Loucy (cell line): Measurements from ENCODE around the gene RPL22.

ENCODE experiments used
- H2AFZ ChIP-seq: fragments of 200-600 bp; sonication (generic); 2 replicates; pipeline ENCODE4 v1.6.0; 2016; ENCODE audit warnings: antibody characterized with exemption, mild to moderate bottlenecking, low read length, moderate library complexity
- H3F3A ChIP-seq: fragments of 200-600 bp; 2 replicates; pipeline ENCODE4 v1.6.0; 2016; ENCODE audit warnings: antibody characterized with exemption, low read depth, mild to moderate bottlenecking
- H3K27me3 ChIP-seq: fragments of 200-600 bp; sonication (generic); 2 replicates; pipeline ENCODE4 v1.6.1; 2014; ENCODE audit warnings: low read length, mild to moderate bottlenecking; ENCODE audit not compliant: insufficient read depth, poor library complexity, severe bottlenecking
- H3K36me3 ChIP-seq: fragments of 200-600 bp; sonication (generic); 2 replicates; pipeline ENCODE4 v1.6.1; 2016; ENCODE audit warnings: low read length; ENCODE audit not compliant: insufficient read depth
- H3K4me1 ChIP-seq: fragments of 200-600 bp; sonication (generic); 2 replicates; pipeline ENCODE4 v1.5.1; 2014; ENCODE audit warnings: low read length, mild to moderate bottlenecking; ENCODE audit not compliant: insufficient read depth, poor library complexity, severe bottlenecking
- H3K4me2 ChIP-seq: fragments of 200-600 bp; sonication (generic); 2 replicates; pipeline ENCODE4 v1.6.0; 2014; ENCODE audit warnings: antibody characterized with exemption, low read length, low read depth, mild to moderate bottlenecking; ENCODE audit not compliant: poor library complexity, severe bottlenecking
- H3K4me3 ChIP-seq: fragments of 200-600 bp; sonication (generic); 2 replicates; pipeline ENCODE4 v1.5.1; 2014; ENCODE audit warnings: low read length, mild to moderate bottlenecking, mixed read lengths; ENCODE audit not compliant: poor library complexity, severe bottlenecking
- H3K79me2 ChIP-seq: fragments of 200-600 bp; sonication (generic); 2 replicates; pipeline ENCODE4 v1.6.1; 2014; ENCODE audit warnings: low read length; ENCODE audit not compliant: insufficient read depth
- H3K9ac ChIP-seq: fragments of 200-600 bp; sonication (generic); 2 replicates; pipeline ENCODE4 v1.6.0; 2014; ENCODE audit warnings: mild to moderate bottlenecking, low read depth, low read length, moderate library complexity; ENCODE audit not compliant: poor library complexity, severe bottlenecking
- H3K9me2 ChIP-seq: fragments of 200-600 bp; sonication (generic); replicated peaks from 2 replicates; pipeline ENCODE4 v1.6.1; 2016; ENCODE audit warnings: low read depth, low read length, mixed read lengths
- H3K9me3 ChIP-seq: fragments of 200-600 bp; sonication (generic); 2 replicates; pipeline ENCODE4 v1.6.1; 2014; ENCODE audit warnings: mild to moderate bottlenecking, antibody characterized with exemption, low read length, low read depth; ENCODE audit not compliant: insufficient read depth
- H4K20me1 ChIP-seq: fragments of 200-600 bp; sonication (generic); 2 replicates; pipeline ENCODE4 v1.6.0; 2014; ENCODE audit warnings: antibody characterized with exemption, low read length, mild to moderate bottlenecking; ENCODE audit not compliant: insufficient read depth, poor library complexity, severe bottlenecking
- CTCF ChIP-seq: fragments of 200-600 bp; sonication (generic); conservative IDR thresholded peaks from 2 replicates; pipeline ENCODE4 v1.5.1; 2014; ENCODE audit warnings: mild to moderate bottlenecking, antibody characterized with exemption, low read length
- EZH2phosphoT487 ChIP-seq: fragments of 200-600 bp; IDR thresholded peaks from 2 replicates; pipeline ENCODE4 v1.6.1; 2018; ENCODE audit warnings: antibody characterized with exemption, mild to moderate bottlenecking, moderate library complexity, borderline replicate concordance

Gene RPL22

GRCh38 chr1:6239213-6239752 lies 39.9 kb upstream of the RPL22 start:
- Histone ChIP-seq H3K4me1 (peaks cover 7% of the 10 kb centered on the region), H3K4me3 (no peak overlapping the region), H3K27me3 (no peaks in the 10 kb centered on the region), H3K36me3 (no peaks in the 10 kb centered on the region), H2AFZ (no peak overlapping the region), H3K4me2 (no peak overlapping the region), H3K9me2 (no peaks in the 10 kb centered on the region), H4K20me1 (peaks cover 10% of the 10 kb centered on the region), H3K9ac (peak overlapping the region; percentile 13), H3F3A (no peaks in the 10 kb centered on the region), H3K9me3 (no peaks in the 10 kb centered on the region), H3K79me2 (peaks cover 14% of the 10 kb centered on the region)
- no peak for TF ChIP-seq CTCF
- TF ChIP-seq EZH2phosphoT487, result no peak

- Histone ChIP-seq H3K36me3 (peaks cover 6% of the 10 kb centered on the region; the same call in 1 of the 2 replicates), H3K27me3 (no peaks in the 10 kb centered on the region), H2AFZ (no peak overlapping the region), H4K20me1 (peaks cover 12% of the 10 kb centered on the region), H3K9ac (no peak overlapping the region), H3K4me1 (peaks cover 21% of the 10 kb centered on the region), H3K4me3 (no peak overlapping the region), H3K79me2 (peaks cover 35% of the 10 kb centered on the region), H3K4me2 (no peak overlapping the region), H3K9me3 (no peaks in the 10 kb centered on the region), H3F3A (no peaks in the 10 kb centered on the region), H3K9me2 (no peaks in the 10 kb centered on the region)
- no peak for TF ChIP-seq EZH2phosphoT487
- TF ChIP-seq CTCF, result no peak
These were observed 37.7 kb upstream of the RPL22 start for GRCh38 chr1:6237093-6237492.

GRCh38 chr1:6235296-6235677 lies 35.9 kb upstream of the RPL22 start:
- no peaks in the 10 kb centered on the region for H3K9me2 ChIP-seq
- peak overlapping the region; percentile 81 for H3K4me3 ChIP-seq
- H3F3A ChIP-seq, result no peaks in the 10 kb centered on the region
- H3K4me2 ChIP-seq, result peak overlapping the region; percentile 79
- H3K9ac ChIP-seq, result peak overlapping the region; percentile 78
- no peaks in the 10 kb centered on the region for H3K9me3 ChIP-seq
- peaks cover 50% of the 10 kb centered on the region for H3K79me2 ChIP-seq
- TF ChIP-seq CTCF, result no peak
- no peak for TF ChIP-seq EZH2phosphoT487
- H2AFZ ChIP-seq, result no peak overlapping the region
- H4K20me1 ChIP-seq, result peaks cover 12% of the 10 kb centered on the region
- H3K36me3 ChIP-seq, result peaks cover 15% of the 10 kb centered on the region; the same call in 1 of the 2 replicates
- peaks cover 29% of the 10 kb centered on the region for H3K4me1 ChIP-seq
- no peaks in the 10 kb centered on the region for H3K27me3 ChIP-seq
